ENCODE data around the gene CHAF1A.

Gene CHAF1A

DNA sequence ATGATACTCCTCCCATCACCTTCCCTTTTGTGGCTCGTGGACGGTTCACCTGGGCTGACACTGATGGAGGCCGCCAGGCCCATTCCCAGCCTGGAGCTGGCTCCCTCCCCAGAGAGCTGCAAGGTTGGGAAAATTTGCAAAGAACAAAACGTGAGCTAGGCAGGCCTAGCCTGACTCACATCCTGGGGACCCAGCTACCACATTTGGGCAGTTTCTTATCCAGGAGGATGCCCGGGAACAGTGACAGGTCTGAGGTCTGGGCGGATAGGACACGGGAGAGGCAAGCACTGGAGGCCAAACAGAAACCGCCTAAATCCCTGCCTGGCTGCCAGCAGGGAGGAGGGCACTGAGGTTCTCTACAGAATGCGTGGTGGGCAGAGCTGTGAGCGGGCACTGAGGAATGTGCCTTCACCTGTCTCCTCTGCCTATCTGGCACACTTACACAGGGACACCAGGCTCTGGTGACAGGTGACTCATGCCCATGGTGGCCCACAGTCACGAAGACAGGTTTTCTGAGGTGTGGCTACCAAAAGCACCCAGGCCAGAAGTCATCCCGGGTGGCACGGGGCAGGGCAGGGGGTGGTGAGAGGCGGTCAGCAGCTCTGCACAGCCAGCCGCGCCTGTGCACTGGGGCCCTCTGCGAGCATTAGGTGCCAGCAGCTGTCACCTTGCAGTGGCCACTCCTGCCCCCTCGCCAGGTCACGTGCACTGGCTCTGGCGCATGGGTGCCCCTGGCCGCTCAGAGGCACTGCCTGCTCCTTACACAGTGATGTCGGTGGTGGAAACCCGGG is 25.3 kb upstream of the CHAF1A start:
- in situ Hi-C loops (cut with HindIII; ENCODE audit: low sequenced_read_pairs) = no loop called here

DNA sequence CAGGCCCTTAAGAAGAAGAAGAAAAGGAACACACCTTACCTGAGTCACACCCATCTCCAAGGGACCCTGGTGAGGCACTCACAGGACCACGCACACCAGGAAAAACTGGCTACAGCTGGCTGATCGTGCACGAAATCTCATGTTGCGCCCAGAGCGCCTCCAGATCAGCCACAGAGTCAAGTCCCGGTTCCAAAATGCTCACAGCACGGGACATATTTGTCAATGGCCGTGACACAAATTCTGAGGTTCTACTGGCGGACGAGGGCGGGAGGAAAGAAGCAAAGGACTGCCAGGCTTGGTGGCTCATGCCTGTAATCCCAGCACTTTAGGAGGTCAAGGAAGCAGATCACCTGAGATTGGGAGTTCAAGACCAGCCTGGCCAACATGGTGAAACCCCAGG is 23.6 kb upstream of the CHAF1A start:
- in situ Hi-C loops (cut with HindIII; ENCODE audit: low sequenced_read_pairs) = no loop called here

DNA sequence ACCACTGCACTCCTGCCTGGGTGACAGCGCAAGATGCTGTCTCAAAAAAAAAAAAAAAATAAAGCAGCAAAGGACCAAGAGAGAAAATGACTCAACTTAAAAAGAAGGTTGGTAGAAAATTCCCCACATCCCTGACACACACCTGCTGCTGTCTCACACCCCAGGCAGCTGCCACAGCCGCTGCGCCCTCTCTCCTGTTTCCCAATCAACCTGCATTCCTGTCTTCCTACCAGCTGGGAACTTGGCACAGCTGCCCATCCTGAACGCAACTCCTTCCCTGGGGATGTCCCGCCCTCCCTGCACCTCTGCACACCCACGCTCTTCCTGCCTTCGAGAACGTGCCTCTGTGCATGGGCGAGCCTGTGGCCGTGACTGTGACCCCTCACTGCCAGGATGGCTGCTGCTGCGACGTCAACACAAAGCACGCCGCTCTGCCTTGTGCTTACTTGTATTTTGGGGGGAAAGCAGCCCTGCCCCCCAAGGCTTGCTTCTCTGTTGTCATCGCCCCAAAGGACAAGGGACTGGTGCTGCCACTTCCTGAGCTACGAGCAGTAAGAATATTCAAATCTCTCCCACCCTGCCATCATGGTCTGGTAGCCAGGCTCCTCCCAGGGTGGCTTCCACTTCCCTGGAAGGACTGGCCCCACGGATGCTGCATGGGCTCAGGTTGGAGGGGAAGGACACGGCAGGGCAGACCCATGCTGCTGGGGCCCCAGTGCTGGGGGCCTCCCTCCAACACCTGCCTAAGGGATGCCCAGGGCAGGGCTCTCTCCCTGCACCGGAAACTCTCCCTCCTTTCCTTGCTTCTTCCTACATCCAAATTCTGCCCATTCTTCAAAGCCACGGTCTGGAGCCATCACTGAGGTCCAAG is 22.8 kb upstream of the CHAF1A start:
- in situ Hi-C loops (cut with HindIII; ENCODE audit: low sequenced_read_pairs) = no loop called here

DNA sequence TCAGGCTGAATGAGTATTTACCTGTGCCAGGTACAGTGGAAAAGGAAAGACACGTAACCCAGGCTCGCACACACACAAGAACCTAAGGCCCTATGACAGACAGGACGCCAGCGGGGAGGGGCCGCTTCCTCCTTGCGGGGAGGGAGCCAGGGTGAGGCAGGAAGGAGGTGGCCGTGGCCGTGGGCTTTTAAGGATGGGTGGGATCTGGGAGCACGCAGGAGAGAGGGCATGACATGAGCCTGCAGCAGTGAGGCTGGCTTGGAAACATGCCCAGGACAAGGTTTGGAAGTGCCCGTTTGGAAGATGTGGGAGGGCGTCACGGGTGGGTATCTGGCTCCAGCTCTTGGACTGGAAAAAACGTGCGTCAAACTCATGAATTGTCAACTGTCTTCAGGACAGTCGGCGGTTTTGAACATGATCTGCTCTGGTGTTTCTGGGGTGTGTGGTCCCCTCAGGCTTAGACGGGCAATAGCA is 22.1 kb upstream of the CHAF1A start:
- in situ Hi-C loops (cut with HindIII; ENCODE audit: low sequenced_read_pairs) = no loop called here

DNA sequence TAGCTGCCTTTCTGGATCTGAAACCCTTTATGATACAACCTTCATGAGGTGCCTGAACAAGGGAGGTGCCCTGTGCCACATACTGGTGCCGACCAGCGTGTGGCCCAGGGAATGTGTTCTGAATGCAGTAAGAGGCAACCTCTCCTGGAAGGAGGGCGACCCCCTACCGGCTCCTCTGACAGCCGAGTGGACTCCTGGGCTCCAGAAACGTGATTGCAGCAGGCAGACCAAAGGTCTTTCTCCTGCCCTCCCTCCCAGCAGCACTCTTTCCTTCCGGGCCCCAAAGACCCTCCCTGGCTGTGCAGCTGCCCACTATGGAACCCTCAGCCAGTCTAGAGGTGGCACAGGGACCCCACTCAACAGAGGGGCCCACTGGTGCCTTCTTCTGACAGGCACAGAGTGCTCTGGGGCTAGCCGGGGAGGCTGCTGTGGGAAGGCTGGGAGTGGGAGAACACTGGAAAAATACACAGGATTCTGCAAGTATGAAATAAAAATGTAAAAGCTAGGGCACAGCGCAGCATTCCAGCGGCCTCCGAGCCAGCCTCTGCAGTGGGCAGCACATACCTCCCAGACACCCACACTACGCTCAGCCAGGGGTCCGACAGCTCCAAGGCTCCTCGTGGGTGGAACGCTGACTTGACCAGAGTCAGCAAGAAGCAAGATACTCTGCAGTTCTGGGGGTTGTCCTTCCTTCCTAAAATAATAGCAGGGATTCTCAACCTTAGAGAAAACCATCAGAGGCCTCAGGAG is 17.0 kb upstream of the CHAF1A start:
- in situ Hi-C loops (cut with HindIII; ENCODE audit: low sequenced_read_pairs) = no loop called here

DNA sequence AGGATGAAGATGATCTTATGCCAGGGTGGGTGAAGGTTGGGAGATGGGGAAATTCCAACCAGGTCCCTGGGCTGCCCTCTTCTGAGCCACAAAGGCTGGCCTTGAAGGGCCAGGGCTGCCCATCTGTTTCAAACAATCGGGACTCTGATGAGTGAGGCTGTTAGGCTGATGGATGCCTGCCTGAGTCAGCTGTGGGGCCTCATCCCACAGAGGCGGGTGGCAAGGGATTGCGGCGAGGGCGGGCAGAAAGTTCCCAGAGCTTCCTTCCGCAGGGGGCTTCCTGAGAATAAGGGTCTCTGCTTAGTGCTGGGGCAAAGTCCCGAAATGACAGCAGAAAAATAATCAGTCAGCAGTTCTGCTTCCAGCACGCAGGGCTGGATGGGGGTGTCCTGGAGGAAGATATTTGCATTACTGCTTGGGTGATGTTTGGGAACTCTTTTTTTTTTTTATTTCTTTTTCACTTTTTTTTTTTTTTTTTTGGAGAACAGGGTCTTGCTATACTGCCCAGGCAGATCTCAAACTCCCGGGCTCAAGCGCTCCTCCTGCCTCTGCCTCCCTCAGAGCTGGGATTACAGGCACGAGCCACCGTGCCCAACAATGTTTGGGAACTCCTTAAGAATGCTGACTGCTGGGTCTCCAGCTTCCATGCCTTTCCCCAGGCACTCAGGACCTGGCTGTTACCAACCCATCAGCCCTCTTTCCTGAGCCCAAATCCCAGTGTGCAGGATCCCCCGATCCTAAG is 16.2 kb upstream of the CHAF1A start:
- in situ Hi-C loops (cut with HindIII; ENCODE audit: low sequenced_read_pairs) = no loop called here

DNA sequence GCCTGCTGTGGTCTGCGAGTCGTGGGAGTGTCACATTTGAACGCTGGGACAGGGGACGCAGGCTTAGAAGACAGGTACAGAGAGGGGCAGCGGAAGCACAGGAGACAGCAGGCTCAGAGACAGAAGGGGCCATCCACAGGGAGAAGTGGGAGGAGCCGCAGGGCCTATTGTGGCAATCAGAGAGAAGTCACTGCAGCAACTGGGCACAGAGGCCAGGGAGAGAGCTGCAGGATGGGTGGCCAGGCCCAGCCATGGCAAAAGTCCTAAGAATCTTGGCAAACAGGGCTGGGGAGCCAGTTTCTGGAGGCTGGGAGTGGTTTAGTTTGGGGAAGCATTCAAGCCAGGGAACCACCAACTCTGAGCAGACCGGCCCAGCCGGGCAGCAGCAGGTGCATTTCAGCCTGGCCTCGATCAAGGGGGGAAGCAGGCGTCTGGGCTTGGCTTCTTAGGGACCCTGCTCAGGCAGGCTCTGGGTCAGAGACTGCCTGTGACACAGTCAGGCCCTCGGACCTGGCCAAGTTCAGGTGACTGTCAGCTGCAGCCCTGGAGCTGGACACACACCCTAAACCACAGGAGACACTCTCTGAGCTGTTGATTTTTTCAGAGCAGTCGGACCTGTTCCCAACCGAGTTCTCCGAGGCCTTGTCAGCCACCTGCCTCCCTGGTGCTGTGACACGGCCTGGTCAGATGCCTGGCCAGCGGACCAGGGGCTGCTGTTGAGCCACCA is 13.9 kb upstream of the CHAF1A start:
- in situ Hi-C loops (cut with HindIII; ENCODE audit: low sequenced_read_pairs) = no loop called here

DNA sequence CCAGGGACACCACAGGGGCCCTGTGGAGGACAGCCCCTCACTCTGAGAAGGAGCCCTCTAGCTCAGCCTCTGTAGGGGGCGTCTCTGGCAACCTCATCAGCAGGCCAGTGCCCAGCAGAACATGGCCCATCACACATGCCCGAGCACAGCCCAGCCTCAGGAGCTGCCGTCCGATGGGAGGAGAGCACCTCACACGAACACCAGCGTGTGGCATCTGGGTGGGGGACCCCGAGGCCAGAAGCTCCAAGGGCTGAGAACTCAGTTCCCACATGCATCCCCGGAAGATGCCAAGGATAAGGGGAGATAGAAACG is 13.4 kb upstream of the CHAF1A start:
- in situ Hi-C loops (cut with HindIII; ENCODE audit: low sequenced_read_pairs) = no loop called here

DNA sequence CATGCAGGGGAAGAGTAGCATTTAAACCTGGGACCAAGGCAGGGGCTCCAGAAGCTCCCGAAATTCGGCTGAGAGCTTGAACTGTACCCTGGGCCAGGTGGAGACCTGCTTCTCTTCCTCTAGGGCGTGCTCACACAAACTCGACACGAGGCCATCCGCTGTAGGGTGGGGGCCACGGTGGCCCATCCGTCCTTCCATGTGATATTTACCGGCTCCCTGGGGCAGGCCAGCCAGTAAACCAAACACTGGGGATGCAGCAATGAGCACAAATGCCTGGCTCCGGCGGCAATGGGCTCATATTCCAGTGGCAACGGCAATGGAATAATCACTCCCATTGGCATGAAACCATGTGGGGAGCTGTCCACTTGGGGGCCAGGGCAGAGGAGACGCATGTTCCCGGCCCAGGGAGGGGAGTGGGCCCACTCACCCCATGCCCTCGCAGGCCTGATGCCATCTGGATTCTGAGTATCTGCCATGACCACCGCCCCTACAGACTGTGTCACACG is 12.9 kb upstream of the CHAF1A start:
- in situ Hi-C loops (cut with HindIII; ENCODE audit: low sequenced_read_pairs) = no loop called here

DNA sequence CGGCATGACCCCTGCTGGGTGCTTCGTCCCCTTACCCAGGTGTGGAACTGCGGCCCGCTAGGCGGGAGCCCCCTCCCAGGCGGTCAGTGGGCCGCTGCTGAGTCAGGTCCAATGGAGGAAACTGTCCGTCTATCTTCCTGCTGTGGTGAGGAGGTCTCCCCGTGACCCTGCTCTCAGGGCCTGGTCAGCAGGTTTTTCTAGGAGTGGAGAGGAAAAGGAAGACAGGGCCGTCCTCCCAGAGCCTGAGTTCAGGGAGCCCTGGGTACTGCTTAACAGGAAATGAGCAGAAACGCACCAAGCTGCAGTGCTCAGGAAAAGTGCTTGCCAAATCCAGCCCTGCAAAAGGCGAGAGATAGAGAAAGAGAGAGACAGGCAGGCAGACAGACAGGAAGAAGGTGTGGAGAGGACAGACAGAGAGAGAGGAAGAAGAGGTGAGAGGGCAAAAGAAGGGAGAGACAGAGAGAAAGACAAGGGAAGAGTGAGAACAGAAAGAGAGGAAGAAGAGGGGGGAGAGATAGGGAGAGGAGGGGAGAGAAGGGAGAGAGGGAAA is 12.3 kb upstream of the CHAF1A start:
- in situ Hi-C loops (cut with HindIII; ENCODE audit: low sequenced_read_pairs) = no loop called here

DNA sequence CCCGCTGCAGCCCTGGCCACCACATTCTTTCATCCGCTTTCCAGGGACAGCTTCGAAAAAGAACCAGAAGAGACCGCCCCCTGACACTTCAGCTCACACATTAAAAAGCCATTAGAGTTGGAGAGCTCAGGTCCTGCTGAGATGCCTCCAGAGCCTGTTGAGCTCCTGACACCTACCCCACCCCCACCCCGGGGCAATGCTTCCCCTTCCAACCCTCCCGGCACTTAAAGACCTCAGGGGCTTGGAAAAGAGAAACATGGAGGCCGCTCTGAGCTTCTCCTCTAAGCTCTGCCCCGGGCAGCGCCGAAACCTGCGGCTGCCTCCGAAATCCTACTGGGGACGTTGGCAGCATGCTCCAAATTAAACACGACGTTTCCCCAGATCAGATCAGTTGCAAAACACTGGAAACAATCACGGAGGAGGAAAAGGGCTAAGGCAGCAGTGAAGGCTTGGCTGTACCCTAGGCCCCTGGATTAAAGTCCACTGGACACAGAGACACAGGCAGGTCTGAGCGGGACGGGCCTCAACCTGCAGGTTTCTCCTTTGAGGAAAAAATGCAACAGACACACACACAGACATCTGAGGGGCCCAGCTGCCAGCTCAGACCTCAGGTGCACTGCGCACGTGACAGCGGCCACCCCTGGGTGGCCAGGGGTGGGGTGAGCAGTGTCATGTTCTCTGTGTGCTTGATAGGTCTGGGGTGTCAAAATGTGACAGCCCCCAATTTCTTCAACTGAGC is 11.7 kb upstream of the CHAF1A start:
- in situ Hi-C loops (cut with HindIII; ENCODE audit: low sequenced_read_pairs) = no loop called here

DNA sequence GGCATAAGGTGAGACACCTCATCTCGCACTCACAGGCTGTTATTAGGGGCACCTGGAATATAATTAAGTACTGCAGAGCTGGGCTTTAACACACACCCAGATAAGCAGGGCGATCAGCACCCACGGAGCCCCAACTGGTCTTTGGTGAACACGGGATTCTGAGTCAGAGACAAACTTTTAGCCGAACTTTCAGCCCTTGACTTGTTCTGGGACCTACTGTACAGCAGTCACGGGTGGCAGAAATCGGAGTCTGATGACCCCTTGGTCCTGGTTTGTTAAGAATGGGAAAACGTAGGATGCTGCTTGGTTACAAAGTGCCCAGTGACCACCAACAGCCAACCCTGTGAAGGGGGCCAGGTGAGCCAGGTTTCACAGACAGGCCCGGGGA is 11.1 kb upstream of the CHAF1A start:
- in situ Hi-C loops (cut with HindIII; ENCODE audit: low sequenced_read_pairs) = no loop called here

DNA sequence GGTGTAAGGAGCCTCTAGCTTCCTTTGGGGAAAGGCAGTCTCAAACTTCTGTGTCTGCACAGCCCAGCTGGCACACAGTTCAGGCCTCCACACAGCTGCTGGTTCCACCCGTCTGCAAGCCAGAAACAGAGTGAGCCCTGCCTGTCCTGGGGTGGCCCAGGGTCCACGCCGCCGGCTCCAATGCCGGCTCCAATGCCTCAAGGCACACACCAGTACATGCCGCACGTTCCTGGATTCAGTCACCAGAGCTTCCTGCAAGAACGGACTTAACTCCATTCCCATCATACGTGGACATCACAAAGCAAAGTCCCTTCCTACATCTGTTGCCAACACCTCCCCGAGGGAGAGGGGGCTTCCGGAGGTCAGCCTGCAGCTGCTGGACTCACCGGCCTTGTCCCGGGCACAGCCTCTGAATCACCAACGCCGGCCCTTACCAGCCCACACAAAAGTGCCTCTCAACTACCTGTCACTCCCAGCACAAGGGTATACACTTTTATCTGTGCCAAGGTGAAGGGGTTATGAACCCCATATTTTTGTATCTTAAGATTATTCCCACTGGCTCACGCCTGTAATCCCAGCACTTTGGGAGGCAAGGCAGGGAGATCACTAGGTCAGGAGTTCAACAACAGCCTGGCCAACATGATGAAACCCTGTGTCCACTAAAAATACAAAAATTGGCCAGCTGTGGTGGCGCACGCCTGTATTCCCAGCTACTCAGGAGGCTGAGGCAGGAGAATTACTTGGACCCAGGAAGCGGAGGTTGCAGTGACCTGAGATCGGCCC is 10.5 kb upstream of the CHAF1A start:
- in situ Hi-C loops (cut with HindIII; ENCODE audit: low sequenced_read_pairs) = no loop called here

DNA sequence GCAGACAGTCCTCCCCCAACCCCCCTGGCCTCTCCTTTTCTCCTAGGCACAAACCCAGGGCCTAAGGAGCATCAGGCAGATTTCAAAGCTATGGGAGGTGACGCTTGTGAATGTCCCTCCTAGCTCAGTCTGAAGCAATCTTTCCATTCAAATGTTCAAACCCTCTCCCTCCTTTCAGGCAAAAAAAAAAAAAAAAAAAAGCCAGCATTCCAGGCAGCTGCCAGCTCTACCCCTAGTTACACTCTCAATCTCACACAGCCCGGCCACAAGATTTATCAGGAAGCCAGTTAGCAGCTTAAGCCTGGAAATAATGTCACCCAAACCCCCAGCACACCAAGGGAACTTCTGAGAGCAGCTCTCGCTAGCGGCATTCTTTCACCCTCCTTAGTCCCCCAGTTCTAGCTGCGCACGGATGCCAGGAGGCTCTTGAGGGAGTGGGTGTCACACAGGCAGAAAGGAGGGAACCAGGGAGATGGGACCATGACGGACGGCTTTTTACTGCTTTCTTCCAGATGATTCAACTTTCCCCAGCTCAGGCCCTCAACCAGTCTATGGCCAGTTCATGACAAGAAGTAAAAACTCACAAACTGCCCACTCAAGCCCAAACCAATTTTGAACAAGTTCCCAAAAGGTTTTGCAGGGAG is 8.4 kb upstream of the CHAF1A start:
- in situ Hi-C loops (cut with HindIII; ENCODE audit: low sequenced_read_pairs) = no loop called here

DNA sequence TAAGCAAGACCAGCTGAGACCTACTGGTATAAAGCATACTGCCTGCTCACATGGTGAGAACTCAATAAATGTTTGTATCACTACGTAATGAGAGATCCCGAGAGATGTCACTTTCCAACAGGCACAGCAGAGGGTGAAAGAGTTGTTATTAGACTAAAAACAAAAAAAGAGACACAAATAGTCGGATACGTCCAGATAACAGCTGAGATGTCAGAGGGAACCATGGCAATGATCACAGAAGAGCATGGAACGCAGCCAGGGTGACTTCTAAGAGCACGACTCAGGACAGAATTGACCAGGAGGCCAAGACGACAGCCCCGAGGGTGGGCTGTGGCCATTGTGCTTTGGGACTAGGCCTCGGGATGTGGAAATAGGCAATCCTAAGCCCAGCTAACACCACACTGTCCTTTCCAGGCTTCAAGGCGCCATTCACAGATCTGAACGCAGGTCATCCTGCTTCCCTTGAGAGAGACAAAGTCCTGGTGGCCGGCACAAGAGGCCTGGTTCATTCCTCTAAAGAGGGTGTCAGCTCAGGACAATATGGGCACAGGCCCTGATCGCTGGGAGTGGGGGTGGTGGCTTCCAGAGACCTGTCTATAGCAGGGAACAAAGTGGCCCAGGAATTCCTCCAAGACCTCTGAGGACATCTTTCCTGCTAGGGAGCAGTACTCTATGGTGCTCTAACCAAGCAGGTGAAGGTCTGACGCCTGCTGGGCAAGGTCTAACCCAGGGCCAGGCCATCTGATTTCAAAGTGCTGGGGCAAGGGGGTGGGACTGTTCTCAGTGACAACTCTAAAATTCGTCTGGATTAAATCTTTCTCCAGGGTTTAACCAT is 5.3 kb upstream of the CHAF1A start:
- in situ Hi-C loops (cut with HindIII; ENCODE audit: low sequenced_read_pairs) = no loop called here

DNA sequence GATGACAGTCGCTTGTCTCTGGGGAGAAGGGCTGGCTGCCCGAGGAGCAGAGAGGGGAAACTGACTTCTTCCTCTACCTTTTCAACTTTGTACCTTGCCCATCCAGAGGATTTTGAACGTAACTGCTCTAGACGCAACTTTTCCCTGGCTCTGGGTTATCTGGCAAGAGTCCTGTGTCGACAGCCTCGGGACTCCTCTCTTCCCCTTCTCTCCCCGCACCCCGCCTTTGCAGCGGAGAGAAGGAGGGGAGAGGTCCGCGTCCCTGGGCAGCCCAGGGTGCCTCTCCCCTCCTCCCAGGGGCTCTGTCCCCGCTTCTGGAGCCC is 2.7 kb upstream of the CHAF1A start:
- in situ Hi-C loops (cut with HindIII; ENCODE audit: low sequenced_read_pairs) = no loop called here
